NCI-H526 treated with DMSO at 0.1 percent for 48 hours (cell line): ENCODE results near the gene CAPN5.
"Not testable (repeated sequence)": the region's sequence is repeated elsewhere in the genome, so short reads cannot be mapped to it uniquely, and the experiment has no call there.

ENCODE experiments used
- DNase-seq: peaks from one replicate; lab custom pipeline; 2025; lab: John Stamatoyannopoulos, UW

CAPN5 gene

DNA sequence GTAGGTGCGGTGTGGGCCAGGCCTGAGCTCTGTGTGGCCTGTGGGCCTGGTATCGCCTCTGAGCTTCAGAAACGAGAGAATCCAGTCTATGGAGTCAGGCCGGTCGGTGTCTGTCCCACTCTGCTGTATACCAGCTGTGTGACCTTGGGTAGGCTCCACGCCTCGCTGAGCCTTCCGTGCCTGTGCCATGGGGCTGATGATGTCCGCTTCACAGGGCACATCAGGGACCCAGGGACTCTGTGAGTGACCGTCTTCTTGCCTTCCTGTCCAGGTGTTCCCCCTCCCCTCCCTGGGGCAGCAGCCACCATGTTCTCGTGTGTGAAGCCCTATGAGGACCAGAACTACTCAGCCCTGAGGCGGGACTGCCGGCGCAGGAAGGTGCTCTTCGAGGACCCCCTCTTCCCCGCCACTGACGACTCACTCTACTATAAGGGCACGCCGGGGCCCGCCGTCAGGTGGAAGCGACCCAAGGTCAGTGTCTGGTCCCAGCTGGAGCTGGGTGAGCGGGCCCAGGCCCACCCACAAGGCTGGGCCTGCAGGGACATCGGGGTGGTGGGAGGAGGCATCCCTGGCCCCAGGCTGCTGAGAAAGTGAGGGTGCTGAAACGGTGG, 17.9 kb downstream of the CAPN5 start:
- DNase-seq, result no peak

DNA sequence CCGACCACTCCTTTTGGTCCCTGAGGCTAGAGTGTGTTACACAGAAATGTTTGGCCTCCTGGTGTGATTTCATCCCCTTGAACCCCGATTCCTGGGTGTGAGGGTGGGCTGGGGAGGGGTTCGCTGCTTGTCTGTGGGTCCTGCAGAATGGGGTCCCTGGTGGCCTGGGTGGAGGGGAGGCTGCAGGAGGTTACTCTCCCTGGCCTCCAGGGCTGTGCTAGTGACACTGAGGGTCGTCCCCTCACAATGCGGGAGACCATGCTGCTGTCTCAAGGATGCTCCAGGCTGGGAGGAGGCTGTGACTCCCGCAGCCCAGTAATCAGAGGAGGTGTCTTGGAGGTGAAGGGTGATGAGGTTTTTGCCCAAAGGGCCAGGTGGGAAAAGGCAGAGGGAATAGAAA, 18.9 kb downstream of the CAPN5 start:
- DNase-seq, result no peak

DNA sequence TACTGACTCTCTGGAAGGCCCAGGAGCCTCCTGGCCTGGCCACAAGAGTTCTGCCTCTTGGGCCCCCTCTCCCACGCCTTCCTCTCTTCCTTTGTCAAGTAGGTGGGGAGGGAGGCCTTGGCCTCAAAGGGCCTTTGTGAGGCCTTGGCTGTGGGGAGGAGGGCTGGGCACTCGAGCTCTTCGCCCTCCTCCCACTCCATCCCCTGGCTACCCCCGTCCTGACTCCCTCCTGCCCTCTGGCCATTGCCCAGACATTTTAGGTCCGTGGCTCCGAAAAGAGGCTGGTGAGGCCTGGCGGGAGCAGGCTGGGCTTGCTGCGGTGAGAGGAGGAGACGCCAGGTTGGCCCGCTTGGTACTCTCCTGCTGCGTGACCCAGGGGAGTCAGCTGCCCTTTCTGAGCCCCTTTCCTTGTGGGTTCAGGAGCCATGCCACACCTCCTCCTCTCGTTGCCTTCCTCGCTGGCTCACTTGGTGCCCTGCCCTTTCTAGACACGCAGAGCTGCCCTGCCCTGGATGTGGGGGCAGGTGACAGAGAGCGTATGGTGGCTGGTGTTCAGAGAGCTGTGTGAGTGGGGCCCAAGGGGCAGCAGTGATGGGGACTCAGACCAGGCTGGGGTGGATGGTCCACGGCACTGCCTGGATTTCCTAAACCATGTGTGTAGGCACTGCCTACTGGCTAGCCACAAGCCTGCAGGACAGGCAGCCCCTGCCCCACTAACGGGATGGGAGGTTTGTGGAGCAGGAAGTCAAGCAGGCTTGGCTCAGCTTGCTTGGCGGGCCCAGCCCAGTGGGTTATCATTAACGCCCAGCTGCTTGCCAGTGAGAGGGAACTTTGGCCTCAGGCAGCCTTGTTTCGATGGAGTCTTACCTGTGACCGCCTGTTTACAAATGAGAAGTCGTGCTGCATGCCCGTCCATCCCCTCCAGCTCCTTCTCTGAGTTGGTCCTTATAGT, 20.0 kb downstream of the CAPN5 start:
- DNase-seq, result no peak

DNA sequence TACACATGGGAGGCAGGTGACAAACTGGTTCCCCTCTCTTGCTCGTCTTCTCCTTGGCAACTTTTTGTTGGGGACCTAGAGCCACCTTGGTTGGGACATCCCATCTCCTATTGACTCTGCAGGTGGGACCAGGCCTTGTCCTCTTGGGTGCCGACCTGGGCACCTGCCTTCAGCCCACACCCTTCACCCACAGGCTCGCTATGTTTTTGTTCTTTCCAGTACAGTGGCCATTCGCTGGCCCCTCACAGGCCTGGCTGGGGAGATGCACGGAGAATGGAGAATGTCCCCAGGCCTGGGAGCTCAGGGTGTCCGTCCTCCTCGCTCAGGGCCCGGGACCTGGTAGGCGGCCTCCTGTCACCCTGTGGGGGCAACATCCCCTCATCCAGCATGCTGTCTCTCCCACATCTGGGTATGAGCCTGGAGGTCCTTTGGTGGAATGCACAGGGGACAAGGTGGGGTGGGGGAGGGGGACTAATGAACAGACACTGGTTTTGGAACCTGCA, 21.0 kb downstream of the CAPN5 start:
- DNase-seq, result no peak

DNA sequence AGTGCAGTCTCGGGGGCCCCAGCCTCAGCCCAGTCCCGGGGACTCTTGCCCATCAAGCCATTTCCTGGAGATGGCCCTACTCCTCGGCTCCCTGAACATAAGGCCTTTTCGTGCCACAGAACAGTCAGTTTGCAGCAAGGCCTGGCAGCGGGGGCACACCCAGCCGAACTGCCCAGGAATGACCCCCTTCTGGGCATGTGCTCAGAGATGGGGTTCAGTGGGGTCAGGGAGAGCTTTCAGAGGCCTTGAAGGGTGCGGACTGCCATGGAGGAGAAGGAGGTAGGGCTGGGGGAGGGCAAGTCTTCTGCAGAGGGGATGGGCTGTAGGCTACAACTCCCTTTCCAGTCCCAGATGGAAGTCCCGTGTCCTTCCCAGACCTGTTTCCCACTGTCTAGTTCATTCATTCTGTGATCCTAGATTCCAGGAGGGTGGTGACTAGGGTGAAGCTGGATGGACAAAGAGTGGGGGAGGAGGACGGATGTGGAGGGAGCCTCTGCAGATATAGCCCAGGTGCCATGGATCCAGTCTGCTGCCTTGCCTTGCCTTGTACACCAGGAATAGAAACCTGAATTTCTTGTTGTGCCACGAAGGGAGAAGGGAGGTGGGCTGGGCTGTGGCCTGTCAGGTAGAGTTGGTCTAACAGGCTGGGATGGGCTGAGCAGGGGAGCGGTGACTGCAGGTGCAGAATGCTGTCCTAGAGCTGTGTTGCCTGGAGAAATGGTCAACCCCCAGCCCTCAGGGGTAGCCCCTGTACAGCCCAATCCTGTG, 21.6 kb downstream of the CAPN5 start:
- peak; percentile 38 for DNase-seq

DNA sequence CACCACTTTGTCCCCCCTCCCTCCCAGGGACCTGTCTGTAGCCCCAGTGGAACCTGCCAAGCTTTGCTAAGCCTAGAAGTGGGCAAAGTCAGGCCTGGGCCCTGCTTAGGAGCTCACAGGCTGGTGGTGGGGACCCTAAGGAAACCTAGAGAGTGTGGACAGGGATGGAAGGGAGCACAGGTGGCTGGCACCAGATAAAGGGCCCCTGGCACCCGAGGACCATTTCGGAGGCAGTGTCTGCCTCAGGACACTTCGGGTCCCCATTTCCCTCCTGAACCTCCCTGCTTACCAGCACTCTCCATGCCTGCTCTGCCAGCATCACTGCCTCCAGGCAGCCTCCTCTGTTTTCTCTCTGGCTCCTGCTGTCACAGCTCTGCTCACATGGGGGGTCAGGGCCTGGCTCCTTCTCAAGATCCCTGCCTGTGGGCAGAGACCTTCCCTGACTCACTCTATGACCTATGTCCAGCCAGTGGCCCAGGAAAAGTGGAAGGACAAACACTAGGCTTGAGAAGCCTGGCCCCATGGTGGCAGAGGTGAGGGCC, 22.3 kb downstream of the CAPN5 start:
- DNase-seq, result no peak

DNA sequence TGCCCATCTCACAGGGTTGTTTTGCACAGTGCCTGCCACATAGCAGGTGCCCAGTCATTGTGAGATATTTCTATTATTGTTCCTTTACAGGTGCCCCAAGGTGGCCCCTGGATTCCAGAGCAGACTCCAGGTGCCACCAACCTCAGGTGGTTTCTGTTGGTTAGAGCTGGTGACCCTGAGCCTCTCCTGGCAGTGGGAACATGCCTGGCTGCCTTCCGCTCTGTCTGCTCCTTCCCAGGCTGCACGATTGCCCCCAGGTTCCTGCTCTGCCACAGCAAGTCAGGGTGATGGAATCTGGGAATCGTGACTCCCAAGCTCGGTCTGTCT, 23.2 kb downstream of the CAPN5 start:
- no peak for DNase-seq

DNA sequence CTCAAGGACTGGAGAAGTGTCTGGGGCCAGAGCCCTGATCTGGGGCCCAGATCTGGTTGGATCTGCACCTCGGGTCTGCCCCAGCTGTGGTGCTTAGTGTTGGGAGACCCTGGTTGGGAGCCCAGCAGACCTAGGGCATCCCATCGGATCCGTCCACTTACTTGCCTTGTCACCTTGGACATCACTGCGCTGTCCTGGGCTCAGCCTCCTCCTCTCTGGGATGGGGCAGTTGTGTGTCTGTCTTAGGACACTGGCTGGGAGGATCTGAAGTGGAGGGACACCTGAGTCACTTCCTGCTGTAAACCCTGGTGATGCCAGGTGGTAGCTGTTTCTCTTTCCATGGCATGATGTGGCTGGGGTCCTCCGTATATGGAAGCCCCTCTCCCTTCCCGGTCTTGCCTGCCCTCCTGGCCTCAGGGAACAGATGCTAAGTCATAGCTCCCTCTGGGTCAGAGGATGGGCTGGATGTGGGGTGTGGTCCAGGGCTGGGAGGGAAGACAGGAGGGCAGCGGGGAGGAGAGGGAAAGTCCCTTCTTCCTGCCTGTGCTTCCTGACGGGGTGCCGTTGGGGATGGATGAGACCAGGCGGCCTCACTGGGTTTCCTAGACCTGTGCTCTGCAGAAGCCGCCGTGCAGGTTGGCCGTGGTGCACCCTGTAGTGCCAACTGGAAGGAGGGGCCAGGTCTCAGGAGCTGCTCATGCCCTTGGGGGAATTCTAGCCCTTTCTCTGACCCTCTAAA, 23.8 kb downstream of the CAPN5 start:
- no peak for DNase-seq

DNA sequence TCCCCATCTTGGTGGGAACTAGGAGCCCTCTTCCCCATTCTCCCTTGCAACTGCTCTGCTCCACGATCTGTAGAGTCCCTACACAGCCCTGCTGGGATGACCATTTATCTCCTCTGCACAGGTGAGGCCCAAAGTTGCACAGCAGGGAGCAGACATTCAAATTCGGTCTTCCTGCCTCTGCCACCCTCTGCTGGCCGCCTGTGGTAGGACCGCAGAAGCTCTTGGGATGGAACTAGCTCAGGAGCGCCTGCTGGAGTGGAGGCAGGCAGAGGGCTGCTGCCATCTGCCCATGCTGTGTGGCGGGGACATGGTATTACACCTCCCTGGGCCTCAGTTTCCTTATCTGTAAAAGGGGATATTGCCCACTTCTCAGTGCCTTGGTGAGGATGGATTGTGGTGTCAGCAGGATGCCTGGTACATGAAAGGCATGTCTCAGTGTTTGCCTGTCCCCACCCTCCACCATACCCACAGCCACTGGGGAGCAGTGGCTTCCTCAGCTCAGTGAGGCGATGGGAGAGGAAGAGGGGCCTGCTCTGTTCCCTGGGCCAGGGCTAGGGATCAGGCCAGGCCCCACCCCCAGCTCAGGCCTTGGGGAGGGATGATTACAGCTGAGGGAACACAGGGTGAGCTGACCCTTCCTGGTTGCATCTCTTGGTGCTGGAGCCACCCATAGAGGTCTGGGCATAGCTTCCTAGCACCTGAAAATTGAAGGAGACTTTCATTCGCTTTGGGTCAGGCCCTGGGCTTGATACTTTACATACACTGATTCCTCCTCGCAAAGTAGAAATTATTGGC, 24.6 kb downstream of the CAPN5 start:
- peak; percentile 46 for DNase-seq

DNA sequence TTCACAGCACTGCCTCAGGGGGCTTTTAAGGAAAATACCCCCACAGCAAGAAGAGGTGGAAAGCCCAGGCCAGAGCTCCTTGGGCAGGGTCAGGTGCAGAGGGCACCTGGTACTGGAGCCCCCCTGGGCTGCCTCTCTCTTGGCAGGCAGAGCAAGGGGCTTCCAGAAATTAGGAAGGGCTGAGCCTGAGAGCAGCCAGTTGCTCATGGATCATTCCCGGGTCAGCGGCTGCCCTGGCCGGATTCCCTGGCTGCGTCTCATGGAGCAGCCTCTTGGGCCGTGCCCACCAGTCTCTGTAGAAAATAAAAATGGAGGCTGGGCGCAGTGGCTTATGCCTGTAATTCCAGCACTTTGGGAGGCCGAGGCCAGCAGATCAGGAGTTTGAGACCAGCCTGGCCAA, 25.6 kb downstream of the CAPN5 start:
- no peak for DNase-seq

DNA sequence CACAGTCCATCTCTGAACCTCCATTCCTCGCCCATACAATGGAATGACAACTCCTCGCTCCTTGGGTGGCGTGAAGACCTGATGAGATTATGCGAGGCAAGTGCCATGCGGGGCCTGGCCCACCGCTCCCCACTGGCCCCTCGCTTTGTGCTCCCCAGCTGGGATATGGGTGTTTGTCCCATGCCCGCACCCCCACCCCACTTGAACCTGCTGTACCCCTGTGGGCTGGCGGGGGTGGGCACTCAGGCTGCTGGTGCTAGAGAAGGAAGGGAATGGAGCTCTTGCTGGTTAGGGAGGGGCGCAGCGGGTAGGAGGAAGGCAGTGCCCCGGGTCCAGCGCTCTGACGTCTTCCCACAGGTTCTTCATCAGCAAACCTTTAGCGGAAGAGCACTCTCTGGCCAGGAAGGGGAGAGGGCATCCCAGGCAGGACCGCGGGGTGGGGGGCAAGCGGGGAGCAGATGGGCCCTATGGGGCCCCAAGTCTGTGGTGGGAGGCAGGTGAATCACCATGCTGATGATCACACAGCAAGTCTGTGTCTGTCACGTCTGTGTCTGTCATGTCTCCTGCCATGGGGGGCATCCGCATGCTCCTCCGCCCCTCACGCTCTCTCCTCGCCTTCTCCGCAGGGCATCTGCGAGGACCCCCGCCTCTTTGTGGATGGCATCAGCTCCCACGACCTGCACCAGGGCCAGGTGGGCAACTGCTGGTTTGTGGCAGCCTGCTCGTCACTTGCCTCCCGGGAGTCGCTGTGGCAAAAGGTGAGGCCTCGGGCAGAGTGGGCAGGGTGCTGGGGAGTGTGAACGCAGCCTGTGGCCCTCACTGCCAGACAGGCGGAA, 26.5 kb downstream of the CAPN5 start:
- DNase-seq, result no peak

DNA sequence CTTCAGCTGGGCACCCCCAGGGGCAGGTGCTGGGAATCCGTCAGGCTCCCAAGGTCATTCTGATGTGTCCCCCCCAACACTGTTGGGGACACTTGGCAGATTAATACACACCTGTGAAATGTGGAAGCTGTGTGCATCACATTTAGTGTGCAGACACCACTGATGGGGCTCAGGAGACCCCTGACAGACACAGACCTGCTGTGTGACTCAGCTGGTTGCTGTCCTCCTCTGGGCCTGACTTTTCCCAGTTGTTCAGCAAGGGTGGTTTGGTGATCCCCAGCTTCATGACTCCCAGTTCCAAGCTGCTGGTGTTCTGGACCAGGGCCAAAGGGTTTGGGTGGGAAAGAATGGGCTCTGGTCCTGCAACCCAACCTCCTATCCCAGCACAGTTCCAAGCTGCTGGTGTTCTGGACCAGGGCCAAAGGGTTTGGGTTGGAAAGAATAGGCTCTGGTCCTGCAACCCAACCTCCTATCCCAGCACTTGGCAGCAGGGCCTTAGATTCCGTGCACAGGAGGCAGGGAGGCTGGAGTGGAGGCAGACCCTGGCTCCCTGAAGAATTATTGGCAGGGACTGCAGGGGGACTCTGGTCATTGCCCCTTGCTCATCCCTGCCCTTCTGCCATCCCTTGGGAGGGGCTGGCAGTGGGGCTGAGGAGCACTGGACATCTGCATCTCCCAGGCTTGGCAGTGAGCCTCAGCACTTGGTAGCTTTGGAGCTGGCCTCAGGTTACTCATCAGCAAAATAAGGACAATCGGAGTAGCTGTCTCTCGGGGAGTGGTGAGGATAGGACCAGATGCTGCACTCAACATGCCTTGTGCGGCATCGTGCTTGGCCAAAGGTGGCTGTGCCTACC, 27.4 kb downstream of the CAPN5 start:
- DNase-seq, result no peak

DNA sequence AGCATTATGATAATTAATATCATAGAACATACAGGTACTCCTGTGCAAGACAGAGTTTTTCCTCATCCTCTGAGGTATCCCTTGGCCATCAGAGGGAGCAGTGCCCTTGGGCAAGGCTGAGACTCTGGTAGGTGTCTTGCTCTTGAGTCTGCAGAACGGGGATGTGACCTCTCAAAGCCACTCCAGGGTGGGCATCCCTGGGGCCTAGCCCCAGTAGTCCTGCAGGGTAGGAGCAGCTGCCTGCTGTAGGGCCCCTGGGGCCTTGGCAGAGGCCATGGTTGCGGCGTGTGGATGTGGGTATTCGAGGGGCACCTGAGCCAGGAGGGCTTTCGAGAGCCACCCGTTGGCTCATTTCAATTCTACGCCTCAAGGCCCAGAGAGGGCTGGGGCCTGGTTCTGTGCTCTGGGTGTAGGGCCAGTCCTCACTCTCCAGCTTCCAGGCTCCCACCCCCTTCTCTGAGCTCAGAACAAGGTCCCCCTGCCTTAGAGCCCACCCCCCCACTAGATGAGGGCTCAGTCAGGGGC, 28.1 kb downstream of the CAPN5 start:
- no peak for DNase-seq

DNA sequence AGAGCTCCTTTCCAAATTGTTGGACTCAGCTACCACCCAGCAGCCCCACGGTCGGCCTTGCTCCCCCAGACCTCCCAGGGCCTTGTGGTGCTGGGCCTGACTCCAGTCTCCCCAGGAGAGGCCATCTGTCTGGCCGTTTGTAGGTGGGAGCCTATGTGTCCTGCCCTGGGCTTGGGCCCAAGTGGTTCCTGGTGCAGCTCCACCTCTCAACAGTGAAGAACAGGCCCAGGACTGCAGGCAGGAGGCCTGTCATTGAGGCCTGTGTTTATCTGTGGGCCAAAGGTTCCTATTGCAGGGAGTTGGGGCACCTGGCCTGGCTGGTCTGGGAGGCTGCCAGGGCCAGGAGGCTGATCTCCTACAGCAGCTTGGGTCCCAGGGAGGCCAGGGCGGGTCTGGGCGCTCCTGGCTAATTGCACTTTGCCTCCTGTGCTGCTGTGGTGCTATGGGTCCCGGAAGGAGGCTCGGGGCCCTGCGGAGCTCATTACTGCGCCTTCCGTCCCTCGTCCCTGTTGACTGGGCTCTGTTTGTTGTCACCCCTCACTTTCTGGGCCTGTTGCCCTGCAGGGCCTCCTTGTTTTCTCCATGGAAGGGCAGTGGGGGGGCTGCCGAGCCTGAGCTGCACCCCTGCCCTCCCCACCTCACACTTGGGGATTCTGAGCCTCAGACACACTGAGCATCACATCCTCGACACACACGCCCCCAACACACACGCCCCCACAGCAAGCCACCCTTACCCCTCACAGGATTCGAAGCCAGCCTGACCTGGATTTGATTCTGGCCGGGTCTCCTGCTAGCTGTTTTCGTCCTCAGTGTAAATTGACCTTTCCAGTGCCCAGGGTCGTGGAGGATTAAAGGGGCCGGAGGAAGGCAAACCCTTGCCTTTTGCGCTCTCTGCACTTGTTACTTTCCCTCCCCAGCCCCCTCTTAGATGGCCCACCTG, 29.1 kb downstream of the CAPN5 start:
- DNase-seq, result no peak

DNA sequence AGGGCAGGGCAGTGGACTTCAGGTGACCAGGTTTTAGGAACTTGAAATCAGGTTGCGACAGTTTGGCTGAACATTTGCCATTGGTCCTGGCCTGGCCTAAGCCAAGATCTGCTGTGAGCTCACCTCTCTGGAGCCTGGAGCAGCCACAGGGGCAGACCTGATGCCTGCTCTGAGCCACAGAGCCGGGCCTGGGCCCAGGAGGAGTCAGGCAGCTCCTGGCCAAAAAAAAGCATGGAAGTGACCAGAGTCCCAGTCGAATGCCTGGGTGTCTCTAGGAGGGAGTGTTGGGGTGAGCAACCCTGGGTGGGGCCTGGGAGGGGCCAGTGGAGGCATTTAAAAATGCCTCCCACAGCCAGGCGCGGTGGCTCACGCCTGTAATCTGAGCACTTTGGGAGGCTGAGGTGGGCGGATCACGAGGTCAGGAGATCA, 29.8 kb downstream of the CAPN5 start:
- no peak for DNase-seq

DNA sequence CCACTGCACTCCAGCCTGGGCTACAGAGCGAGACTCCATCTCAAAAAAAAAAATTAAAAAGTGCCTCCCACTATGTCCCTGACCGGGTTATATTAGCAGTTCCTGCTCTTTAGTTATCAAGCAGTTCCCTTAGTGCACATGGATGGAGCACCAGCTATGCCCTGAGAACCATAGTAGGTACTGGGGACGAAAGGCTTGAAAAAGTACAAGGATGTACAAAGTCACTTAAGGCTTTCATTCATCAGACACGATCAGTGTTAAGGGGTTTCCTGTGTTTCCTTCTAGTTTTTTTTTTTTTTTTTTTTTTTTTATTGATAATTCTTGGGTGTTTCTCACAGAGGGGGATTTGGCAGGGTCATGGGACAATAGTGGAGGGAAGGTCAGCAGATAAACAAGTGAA, 30.4 kb downstream of the CAPN5 start:
- DNase-seq, result not testable (repeated sequence)
